Ascending aorta (tissue), 2 donors: ENCODE measurements around the gene EXT2. TPM values are rescaled to one million over a fixed set of nuclear protein-coding genes. Genes with fewer than 3 reads are reported as not detected.

Experiments
- DNase-seq, 2 donors: peaks; one replicate each; pipeline ENCODE4 v3.0.0-alpha.2; 2019; ENCODE audit warnings: low spot score in 2 of 2
- H3K27ac ChIP-seq, 2 donors: fragments of 200-600 bp; sonication (generic); one replicate each; pipeline ENCODE4 v1.5.1; 2016 to 2017; ENCODE audit warnings: mild to moderate bottlenecking in 1 of 2
- H3K27me3 ChIP-seq: fragments of 200-600 bp; sonication (generic); one replicate; pipeline ENCODE4 v1.5.1; 2017
- H3K36me3 ChIP-seq, 2 donors: fragments of 200-600 bp; sonication (generic); one replicate each; pipeline ENCODE4 v1.5.1; 2016
- H3K4me1 ChIP-seq, 2 donors: fragments of 200-600 bp; sonication (generic); one replicate each; pipeline ENCODE4 v1.5.1; 2016 to 2017; ENCODE audit warnings: mild to moderate bottlenecking in 1 of 2
- H3K4me3 ChIP-seq, 2 donors: fragments of 200-600 bp; sonication (generic); one replicate each; pipeline ENCODE4 v1.5.1; 2016 to 2017; ENCODE audit warnings: mild to moderate bottlenecking in 1 of 2
- H3K9me3 ChIP-seq, 2 donors: fragments of 200-600 bp; sonication (generic); one replicate each; pipeline ENCODE4 v1.5.1; 2016
- CTCF ChIP-seq, 3 experiments: fragments of 200-600 bp in 2 of 3; fragments of 450-650 bp in 1 of 3; sonication (generic) in 2 of 3; IDR thresholded peaks; one replicate each; pipeline ENCODE4 v1.5.1; 2016 to 2019; ENCODE audit warnings: antibody characterized with exemption in 3 of 3, mild to moderate bottlenecking in 1 of 3, moderate library complexity in 1 of 3
- intact Hi-C: fragments of 100-400 bp; cut with DNase I; formaldehyde crosslinking; loops from one replicate; pipeline ENCODE4 v1.15.1; 2023
- total RNA-seq: library from RNA; depleted of rRNA; stranded (reverse); fragments of >200 nt; gene quantifications from one replicate; pipeline ENCODE4 v1.1.0, GENCODE V29; 2016

EXT2 gene
- total RNA-seq, 1 donor from 2014 or later = 342 TPM

GRCh38 chr11:44186321-44186930, 90.9 kb downstream of the EXT2 start:
- Histone ChIP-seq H3K9me3 (peaks cover 11 to 15% of the 10 kb centered on the region in 2 donors), H3K27me3 (no peaks in the 10 kb centered on the region), H3K4me3 (no peak overlapping the region), H3K4me1 (no peaks in the 10 kb centered on the region), H3K27ac (no peak overlapping the region), H3K36me3 (peaks cover 4 to 17% of the 10 kb centered on the region in 2 donors)
- intact Hi-C loops = no loop called here
- TF ChIP-seq CTCF (IDR thresholded peaks at IDR 0.05) = no peak
- DNase-seq = no peak

- H3K4me3 ChIP-seq = no peak overlapping the region
- no peak for DNase-seq
- peaks cover 4 to 17% of the 10 kb centered on the region in 2 donors for H3K36me3 ChIP-seq
Observed at GRCh38 chr11:44188643-44189042, 93.2 kb downstream of the EXT2 start.

GRCh38 chr11:44189986-44190882, 94.8 kb downstream of the EXT2 start:
- H3K27me3 ChIP-seq = no peaks in the 10 kb centered on the region
- no peak overlapping the region for H3K4me3 ChIP-seq
- H3K27ac ChIP-seq = no peak overlapping the region
- intact Hi-C loops = no loop called here
- no peak for DNase-seq
- H3K9me3 ChIP-seq = peaks cover 11 to 15% of the 10 kb centered on the region in 2 donors
- peaks cover 4 to 19% of the 10 kb centered on the region in 2 donors for H3K36me3 ChIP-seq
- no peak for TF ChIP-seq CTCF (IDR thresholded peaks at IDR 0.05)
- H3K4me1 ChIP-seq = no peaks in the 10 kb centered on the region

More at GRCh38 chr11:44188643-44189042, 93.2 kb downstream of the EXT2 start:
- Histone ChIP-seq H3K27ac (no peak overlapping the region), H3K9me3 (peaks cover 11 to 15% of the 10 kb centered on the region in 2 donors), H3K4me1 (no peaks in the 10 kb centered on the region), H3K27me3 (no peaks in the 10 kb centered on the region)
- intact Hi-C loops = no loop called here
- TF ChIP-seq CTCF (IDR thresholded peaks at IDR 0.05) = no peak

- H3K36me3 ChIP-seq = peaks cover 4 to 19% of the 10 kb centered on the region in 2 donors
- peaks cover 11 to 15% of the 10 kb centered on the region in 2 donors for H3K9me3 ChIP-seq
- no peak for DNase-seq
- H3K4me1 ChIP-seq = no peaks in the 10 kb centered on the region
- H3K4me3 ChIP-seq = no peak overlapping the region
- no peaks in the 10 kb centered on the region for H3K27me3 ChIP-seq
- no peak for TF ChIP-seq CTCF (IDR thresholded peaks at IDR 0.05)
- H3K27ac ChIP-seq = no peak overlapping the region
- intact Hi-C loops = no loop called here
Observed at GRCh38 chr11:44190883-44191230, 95.4 kb downstream of the EXT2 start.

GRCh38 chr11:44191322-44192016, 96.0 kb downstream of the EXT2 start:
- no peaks in the 10 kb centered on the region for H3K27me3 ChIP-seq
- H3K36me3 ChIP-seq = peaks cover 4 to 19% of the 10 kb centered on the region in 2 donors
- H3K27ac ChIP-seq = no peak overlapping the region
- intact Hi-C loops = no loop called here
- no peaks in the 10 kb centered on the region for H3K4me1 ChIP-seq
- DNase-seq = no peak
- TF ChIP-seq CTCF (IDR thresholded peaks at IDR 0.05) = no peak
- peaks cover 11 to 15% of the 10 kb centered on the region in 2 donors for H3K9me3 ChIP-seq
- H3K4me3 ChIP-seq = no peak overlapping the region
